CD4-positive, alpha-beta memory T cell (primary cell): ENCODE measurements around the gene BCAS4. TPM values are rescaled to one million over a fixed set of nuclear protein-coding genes. Genes with fewer than 3 reads are reported as not detected.
"Not testable (repeated sequence)": the region's sequence is repeated elsewhere in the genome, so short reads cannot be mapped to it uniquely, and the experiment has no call there.

ENCODE experiments used
- CTCF ChIA-PET: fragments of 350-600 bp; sonication (Branson Sonifier 250); formaldehyde crosslinking; loops from one replicate; lab custom pipeline; 2021; ENCODE audit warnings: inconsistent platforms; ENCODE audit not compliant: partially characterized antibody; lab: Charles Lee
- POLR2A ChIA-PET: fragments of 350-600 bp; sonication (Branson Sonifier 250); formaldehyde crosslinking; loops from one replicate; lab custom pipeline; 2021; ENCODE audit not compliant: partially characterized antibody; lab: Charles Lee
- DNase-seq, 5 donors: peaks; one replicate each; pipeline versions ENCODE4 v3.0.0 to v3.0.0-alpha.2; 2020 to 2022; ENCODE audit warnings: mixed read lengths in 1 of 5
- H3K27ac ChIP-seq: one replicate; pipeline ENCODE4 v1.7.0; 2013; ENCODE audit warnings: low read depth, low read length
- H3K27me3 ChIP-seq: 2 replicates; pipeline ENCODE4 v1.7.0; 2013; ENCODE audit warnings: mild to moderate bottlenecking, low read length, moderate library complexity; ENCODE audit not compliant: insufficient read depth
- H3K36me3 ChIP-seq: 2 replicates; pipeline ENCODE4 v1.7.0; 2013; ENCODE audit warnings: mild to moderate bottlenecking, low read length, moderate library complexity; ENCODE audit not compliant: insufficient read depth
- H3K4me1 ChIP-seq: 2 replicates; pipeline ENCODE4 v1.7.0; 2013; ENCODE audit warnings: mild to moderate bottlenecking, low read length, moderate library complexity; ENCODE audit not compliant: insufficient read depth
- H3K4me3 ChIP-seq, 2 donors: one replicate each; pipeline ENCODE4 v1.7.0; 2013; ENCODE audit warnings: low read length in 2 of 2, mild to moderate bottlenecking in 1 of 2
- H3K9me3 ChIP-seq, 2 donors: one replicate each; pipeline ENCODE4 v1.7.0; 2013; ENCODE audit warnings: low read length in 2 of 2, control low read depth in 1 of 2; ENCODE audit not compliant: control insufficient read depth in 1 of 2
- H3K27ac Mint-ChIP-seq, 7 donors: one replicate each; pipeline ENCODE4 v1.8.0; 2020 to 2021; ENCODE audit warnings: mixed read lengths in 7 of 7, mild to moderate bottlenecking in 6 of 7, inconsistent platforms in 3 of 7, moderate library complexity in 3 of 7
- H3K27me3 Mint-ChIP-seq, 2 donors: one replicate each; pipeline ENCODE4 v1.8.0; 2020 to 2021; ENCODE audit warnings: mixed read lengths in 2 of 2
- H3K36me3 Mint-ChIP-seq, 2 donors: one replicate each; pipeline ENCODE4 v1.8.0; 2020 to 2021; ENCODE audit warnings: mixed read lengths in 2 of 2, inconsistent platforms in 1 of 2, mild to moderate bottlenecking in 1 of 2
- H3K4me1 Mint-ChIP-seq, 4 donors: one replicate each; pipeline ENCODE4 v1.8.0; 2020 to 2021; ENCODE audit warnings: mixed read lengths in 4 of 4, mild to moderate bottlenecking in 1 of 4
- H3K4me3 Mint-ChIP-seq, 8 donors: one replicate each; pipeline ENCODE4 v1.8.0; 2020 to 2021; ENCODE audit warnings: mixed read lengths in 8 of 8, mild to moderate bottlenecking in 7 of 8, moderate library complexity in 6 of 8, inconsistent platforms in 3 of 8
- H3K9me3 Mint-ChIP-seq, 8 donors: one replicate each; pipeline ENCODE4 v1.8.0; 2020 to 2021; ENCODE audit warnings: mixed read lengths in 8 of 8, mild to moderate bottlenecking in 5 of 8, inconsistent platforms in 3 of 8, moderate library complexity in 1 of 8
- intact Hi-C: fragments of 100-400 bp; cut with micrococcal nuclease; formaldehyde crosslinking; loops from one replicate; pipeline ENCODE4 v1.15.1; 2023
- polyA plus RNA-seq, 2 donors: library from polyadenylated mRNA; unstranded; fragments of 300-500 nt; fragmentation: Illumina TruSeq; gene quantifications; one replicate each; pipeline ENCODE4 v1.2.3, GENCODE V29; 2021
- total RNA-seq, 2 experiments: library from RNA; stranded (reverse); gene quantifications; one replicate each; pipeline ENCODE4 v1.2.3, GENCODE V29; 2021

The BCAS4 gene
- total and polyA plus RNA-seq, 4 experiments from 2014 or later, result 10.8 to 17.8 (median 16.1) TPM

GRCh38 chr20:50877232-50877743, 82.4 kb downstream of the BCAS4 start:
- DNase-seq, result no peak
- Mint-ChIP-seq H3K27ac (no peak overlapping the region), H3K4me3 (no peak overlapping the region), H3K36me3 (peaks cover 0 to 13% of the 10 kb centered on the region in 2 donors), H3K27me3 (no peaks in the 10 kb centered on the region), H3K9me3 (no peaks in the 10 kb centered on the region), H3K4me1 (no peaks in the 10 kb centered on the region)
- H3K4me1 ChIP-seq, result no peaks in the 10 kb centered on the region
- H3K9me3 ChIP-seq, result no peaks in the 10 kb centered on the region
- intact Hi-C loops, result no loop called here
- CTCF ChIA-PET, result interaction anchor here (0.7 kb wide), 1 partner anchor 83 kb away, joined by 3 read pairs; the partner anchor contains the start of gene BCAS4
- no peaks in the 10 kb centered on the region for H3K36me3 ChIP-seq
- no peak overlapping the region for H3K27ac ChIP-seq
- POLR2A ChIA-PET, result interaction anchor here (1.4 kb wide), 1 partner anchor 14 kb away, joined by 3 read pairs; no protein-coding TSS in a partner anchor
- H3K27me3 ChIP-seq, result no peaks in the 10 kb centered on the region
- H3K4me3 ChIP-seq, result no peak overlapping the region

GRCh38 chr20:50879649-50880550, 85.0 kb downstream of the BCAS4 start:
- Histone ChIP-seq H3K27ac (no peak overlapping the region), H3K36me3 (no peaks in the 10 kb centered on the region), H3K9me3 (no peaks in the 10 kb centered on the region), H3K4me3 (no peak overlapping the region), H3K4me1 (no peaks in the 10 kb centered on the region), H3K27me3 (no peaks in the 10 kb centered on the region)
- Mint-ChIP-seq H3K9me3 (peaks cover 0 to 4% (median 0%) of the 10 kb centered on the region in 8 donors), H3K27me3 (no peaks in the 10 kb centered on the region), H3K4me3 (no peak overlapping the region), H3K4me1 (no peaks in the 10 kb centered on the region), H3K36me3 (peaks cover 0 to 14% of the 10 kb centered on the region in 2 donors), H3K27ac (no peak overlapping the region)
- DNase-seq, result no peak
- intact Hi-C loops, result no loop called here
- POLR2A ChIA-PET, result interaction anchor here (1.8 kb wide), 1 partner anchor 49 kb away, joined by 4 read pairs; no protein-coding TSS in a partner anchor
- CTCF ChIA-PET, result no interaction called here

DNA sequence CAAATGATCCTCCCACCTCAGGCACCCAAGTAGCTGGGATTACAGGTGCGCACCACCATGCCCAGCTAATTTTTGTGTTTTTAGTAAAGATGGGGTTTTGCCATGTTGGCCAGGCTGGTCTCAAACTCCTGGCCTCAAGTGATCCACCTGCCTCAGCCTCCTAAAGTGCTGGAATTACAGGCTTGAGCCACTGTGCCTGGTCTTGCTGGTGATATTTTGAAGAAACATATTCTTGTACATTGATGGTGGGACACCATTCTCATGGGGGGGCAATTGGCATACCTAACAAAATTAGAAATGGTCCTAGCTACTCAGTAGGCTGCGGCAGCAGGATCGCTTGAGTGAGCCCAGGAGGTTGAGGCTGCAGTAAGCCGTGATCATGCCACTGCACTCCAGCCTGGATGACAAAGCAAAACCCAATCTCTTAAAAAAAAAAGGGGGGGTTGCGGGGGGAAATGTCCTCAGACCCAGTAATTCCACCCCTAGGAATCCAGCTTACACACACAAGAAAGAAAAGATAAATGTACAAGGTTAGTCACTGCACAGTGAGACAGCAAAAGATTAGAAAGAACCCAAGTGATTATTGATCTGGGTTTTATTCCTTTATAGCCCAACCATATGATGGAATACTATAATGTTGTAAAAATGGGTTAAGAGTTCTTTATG, 87.0 kb downstream of the BCAS4 start:
- H3K36me3 Mint-ChIP-seq, H3K27me3 ChIP-seq, H3K4me3 Mint-ChIP-seq, H3K4me1 ChIP-seq, H3K27me3 Mint-ChIP-seq, H3K9me3 ChIP-seq, DNase-seq, H3K4me3 ChIP-seq, H3K27ac Mint-ChIP-seq, H3K4me1 Mint-ChIP-seq, H3K27ac ChIP-seq, H3K36me3 ChIP-seq, H3K9me3 Mint-ChIP-seq, intact Hi-C loops: not testable (repeated sequence)
- ChIA-PET CTCF (interaction anchor here (0.8 kb wide), 1 partner anchor 28 kb away, joined by 3 read pairs; no protein-coding TSS in a partner anchor), POLR2A (interaction anchor here (1.8 kb wide), 1 partner anchor 47 kb away, joined by 4 read pairs; no protein-coding TSS in a partner anchor)

DNA sequence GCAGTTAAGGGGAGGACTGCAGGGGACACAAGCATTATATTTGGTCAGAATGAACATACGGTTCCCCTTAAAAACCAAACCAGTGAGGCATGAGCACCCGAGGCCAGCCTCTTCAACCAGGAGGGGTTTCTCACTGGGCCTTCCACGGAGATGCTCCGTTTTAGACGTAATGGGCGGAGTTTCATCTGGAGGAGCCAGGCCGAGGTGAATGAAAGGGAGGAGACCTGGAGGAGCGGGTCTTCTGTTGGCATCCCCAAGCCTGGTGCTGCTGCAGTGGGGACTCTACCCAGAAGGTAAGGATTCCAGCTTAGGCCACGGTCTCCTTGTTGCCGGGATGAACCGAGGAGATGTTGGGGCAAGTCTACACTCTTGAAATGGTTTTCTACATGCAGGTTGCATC, 89.0 kb downstream of the BCAS4 start:
- H3K27ac Mint-ChIP-seq, result peak overlapping the region in 1 of 7 donors; percentile 69
- H3K27me3 Mint-ChIP-seq, result no peaks in the 10 kb centered on the region
- no peak overlapping the region for H3K27ac ChIP-seq
- H3K4me3 Mint-ChIP-seq, result no peak overlapping the region
- no peak for DNase-seq
- H3K4me3 ChIP-seq, result no peak overlapping the region
- H3K9me3 Mint-ChIP-seq, result peaks cover 0 to 4% (median 0%) of the 10 kb centered on the region in 8 donors
- ChIA-PET POLR2A (interaction anchor here (1.0 kb wide), 1 partner anchor 89 kb away, joined by 3 read pairs; the partner anchor contains the start of gene BCAS4), CTCF (interaction anchor here (1.3 kb wide), 1 partner anchor 89 kb away, joined by 4 read pairs; the partner anchor contains the start of gene BCAS4)
- H3K27me3 ChIP-seq, result no peaks in the 10 kb centered on the region
- H3K36me3 Mint-ChIP-seq, result peaks cover 10 to 11% of the 10 kb centered on the region in 2 donors
- intact Hi-C loops, result no loop called here
- H3K36me3 ChIP-seq, result peaks cover 1% of the 10 kb centered on the region
- no peaks in the 10 kb centered on the region for H3K9me3 ChIP-seq
- H3K4me1 ChIP-seq, result no peaks in the 10 kb centered on the region
- no peaks in the 10 kb centered on the region for H3K4me1 Mint-ChIP-seq

DNA sequence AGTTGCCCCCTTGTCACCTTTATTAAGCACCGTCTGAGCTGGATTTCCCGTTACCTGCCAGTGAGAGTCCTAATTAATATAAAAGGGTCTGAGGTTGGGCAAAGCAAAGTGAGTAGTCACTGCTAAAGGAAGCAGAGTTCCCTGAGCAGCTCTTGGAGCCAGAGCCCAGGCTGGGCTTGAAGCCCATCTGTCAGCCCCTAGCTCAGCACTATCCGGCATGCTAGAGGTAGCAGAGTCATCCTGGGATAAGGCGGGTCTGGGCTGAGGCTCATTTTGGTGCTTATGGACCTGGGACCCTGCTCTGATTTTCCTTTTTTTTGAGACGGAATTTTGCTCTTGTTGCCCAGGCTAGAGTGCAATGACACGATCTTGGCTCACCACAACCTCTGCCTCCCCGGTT, 90.2 kb downstream of the BCAS4 start:
- CTCF ChIA-PET, result no interaction called here
- Mint-ChIP-seq H3K4me1 (no peaks in the 10 kb centered on the region), H3K36me3 (peaks cover 12 to 21% of the 10 kb centered on the region in 2 donors), H3K4me3 (no peak overlapping the region), H3K27ac (peak overlapping the region in 3 of 7 donors; percentile 36 to 64 (median 55)), H3K27me3 (no peaks in the 10 kb centered on the region), H3K9me3 (peaks cover 0 to 4% (median 0%) of the 10 kb centered on the region in 8 donors)
- Histone ChIP-seq H3K9me3 (no peaks in the 10 kb centered on the region), H3K4me1 (no peaks in the 10 kb centered on the region), H3K36me3 (peaks cover 10% of the 10 kb centered on the region), H3K27ac (no peak overlapping the region), H3K27me3 (no peaks in the 10 kb centered on the region), H3K4me3 (no peak overlapping the region)
- intact Hi-C loops, result no loop called here
- POLR2A ChIA-PET, result interaction anchor here (1.4 kb wide), 1 partner anchor 46 kb away, joined by 5 read pairs; the partner anchor contains the start of gene ADNP
- DNase-seq, result no peak

- Histone ChIP-seq H3K36me3 (peaks cover 15% of the 10 kb centered on the region), H3K9me3 (no peaks in the 10 kb centered on the region), H3K4me3 (no peak overlapping the region), H3K27me3 (no peaks in the 10 kb centered on the region), H3K4me1 (no peaks in the 10 kb centered on the region), H3K27ac (no peak overlapping the region)
- POLR2A ChIA-PET, result no interaction called here
- intact Hi-C loops, result no loop called here
- DNase-seq, result no peak
- CTCF ChIA-PET, result interaction anchor here (1.2 kb wide), 1 partner anchor 43 kb away, joined by 3 read pairs; no protein-coding TSS in a partner anchor
- Mint-ChIP-seq H3K9me3 (peaks cover 0 to 4% (median 0%) of the 10 kb centered on the region in 8 donors), H3K36me3 (peaks cover 15 to 28% of the 10 kb centered on the region in 2 donors), H3K4me1 (no peaks in the 10 kb centered on the region), H3K27me3 (no peaks in the 10 kb centered on the region), H3K4me3 (no peak overlapping the region), H3K27ac (no peak overlapping the region)
These were observed 90.9 kb downstream of the BCAS4 start for GRCh38 chr20:50885781-50886180.
